GM12878 (cell line): ENCODE measurements around the gene ART3. TPM values are rescaled to one million over a fixed set of nuclear protein-coding genes. Genes with fewer than 3 reads are reported as not detected.

Experiments
- ATAC-seq: fragments of 200-7000 bp; cut with Tn5 transposase; 3 replicates; pipeline ENCODE4 v1.9.1; 2020; ENCODE audit warnings: mild to moderate bottlenecking, moderate library complexity
- BruUV-seq: library from RNA; stranded (reverse); fragments of 400-500 nt; replicated peaks from 2 replicates; lab custom pipeline; 2021; lab: Mats Ljungman, UMichigan
- CTCF ChIA-PET: fragments of 300-600 bp; sonication (Branson Sonifier 250); formaldehyde crosslinking; extraction: SDS; loops from one replicate; lab custom pipeline; 2021; ENCODE audit warnings: inconsistent platforms; lab: Yijun Ruan, JAX
- POLR2A ChIA-PET: fragments of 350-600 bp; formaldehyde crosslinking; extraction: SDS; loops from one replicate; lab custom pipeline; 2021; ENCODE audit warnings: inconsistent platforms; lab: Charles Lee
- RAD21 ChIA-PET: fragments of 300-600 bp; sonication (Branson Sonifier 250); formaldehyde crosslinking; loops from one replicate; lab custom pipeline; 2023; ENCODE audit warnings: antibody characterized with exemption; ENCODE audit not compliant: unreplicated experiment; lab: Charles Lee
- SMC1A ChIA-PET: fragments of 300-600 bp; sonication (Branson Sonifier 250); formaldehyde crosslinking; loops from one replicate; lab custom pipeline; 2023; ENCODE audit not compliant: unreplicated experiment, uncharacterized antibody; lab: Charles Lee
- DNase-seq: peaks from one replicate; pipeline ENCODE4 v3.0.0-alpha.2; 2011; ENCODE audit warnings: low read depth, low spot score
- FAIRE-seq: peaks from 3 replicates; lab custom pipeline; 2011; peaks lifted over from hg19 to GRCh38; lab: Jason Lieb, UNC
- H2AFZ ChIP-seq: 2 replicates; pipeline ENCODE4 v1.6.0; 2011; ENCODE audit warnings: low read depth, low read length, control low read depth; ENCODE audit not compliant: control insufficient read depth
- H3K27ac ChIP-seq: 2 replicates; pipeline ENCODE4 v1.5.1; 2011; ENCODE audit warnings: control low read depth; ENCODE audit not compliant: control insufficient read depth, insufficient read depth
- H3K27me3 ChIP-seq, 2 experiments: replicated peaks in 1 of 2; 2 replicates each; pipeline versions ENCODE4 v1.6.0 to v1.6.1; 2011; ENCODE audit warnings: low read length in 1 of 2; ENCODE audit not compliant: control insufficient read depth in 2 of 2, insufficient read depth in 2 of 2
- H3K36me3 ChIP-seq, 2 experiments: 2 replicates each; pipeline ENCODE4 v1.5.1; 2011; ENCODE audit warnings: low read length in 1 of 2; ENCODE audit not compliant: control insufficient read depth in 2 of 2, insufficient read depth in 2 of 2
- H3K4me1 ChIP-seq: 2 replicates; pipeline ENCODE4 v1.6.1; 2011; ENCODE audit warnings: mild to moderate bottlenecking, low read length, moderate library complexity, mixed read lengths; ENCODE audit not compliant: control insufficient read depth, insufficient read depth
- H3K4me2 ChIP-seq: 2 replicates; pipeline ENCODE4 v1.6.0; 2011; ENCODE audit warnings: control low read depth; ENCODE audit not compliant: control insufficient read depth, insufficient read depth
- H3K4me3 ChIP-seq: fragments of 200-600 bp; sonication (generic); 2 replicates; pipeline ENCODE4 v1.5.1; 2016
- H3K79me2 ChIP-seq: 2 replicates; pipeline ENCODE4 v1.6.0; 2011; ENCODE audit warnings: low read length; ENCODE audit not compliant: control insufficient read depth, insufficient read depth
- H3K9ac ChIP-seq: 2 replicates; pipeline ENCODE4 v1.8.0; 2011; ENCODE audit warnings: low read length, control low read depth, mixed read lengths; ENCODE audit not compliant: control insufficient read depth, insufficient read depth
- H3K9me3 ChIP-seq: replicated peaks from 3 replicates; pipeline ENCODE4 v1.5.1; 2011; ENCODE audit warnings: mild to moderate bottlenecking, low read length; ENCODE audit not compliant: control insufficient read depth, insufficient read depth
- H4K20me1 ChIP-seq: 2 replicates; pipeline ENCODE4 v1.6.0; 2011; ENCODE audit not compliant: control insufficient read depth, insufficient read depth
- BCLAF1 ChIP-seq: fragments of 450-650 bp; IDR thresholded peaks from 2 replicates; pipeline ENCODE4 v1.6.1; 2017; ENCODE audit warnings: antibody characterized with exemption, mild to moderate bottlenecking, moderate library complexity
- IKZF1 ChIP-seq: fragments of 450-650 bp; conservative IDR thresholded peaks from 2 replicates; pipeline ENCODE4 v1.6.1; 2017; ENCODE audit warnings: antibody characterized with exemption, mild to moderate bottlenecking
- LARP7 ChIP-seq: fragments of 450-650 bp; IDR thresholded peaks from 2 replicates; pipeline ENCODE4 v1.6.1; 2017; ENCODE audit warnings: mild to moderate bottlenecking
- POLR2AphosphoS2 ChIP-seq: IDR thresholded peaks from 2 replicates; pipeline ENCODE4 v1.6.1; 2011; ENCODE audit warnings: low read depth, mild to moderate bottlenecking, low read length, improper control_type of control experiment, moderate library complexity
- RAD51 ChIP-seq: fragments of 450-650 bp; IDR thresholded peaks from 2 replicates; pipeline ENCODE4 v1.6.1; 2016; ENCODE audit warnings: moderate library complexity, mild to moderate bottlenecking, inconsistent platforms
- RB1 ChIP-seq: fragments of 450-650 bp; formaldehyde crosslinking; IDR thresholded peaks from 2 replicates; pipeline ENCODE4 v1.6.1; 2017; ENCODE audit warnings: mild to moderate bottlenecking, borderline replicate concordance
- SPI1 ChIP-seq: IDR thresholded peaks from 2 replicates; pipeline ENCODE4 v1.6.1; 2011; ENCODE audit warnings: low read depth, mild to moderate bottlenecking, low read length, moderate library complexity, borderline replicate concordance; ENCODE audit not compliant: insufficient read depth
- WGBS: methylation state at CpG from one replicate; pipeline ENCODE4 v1.1.6; 2016; ENCODE audit warnings: low lambda C conversion rate; ENCODE audit not compliant: insufficient replicate concordance, insufficient coverage; ENCODE audit errors: missing lambda C conversion rate; 5-methylcytosine and 5-hydroxymethylcytosine counted together
- in situ Hi-C: fragments of 300-500 bp; cut with MboI; formaldehyde crosslinking; loops from 9 replicates; pipeline ENCODE4 v1.14.3; 2018; ENCODE audit warnings: mixed read lengths
- intact Hi-C: fragments of 100-400 bp; cut with micrococcal nuclease; formaldehyde crosslinking; loops from one replicate; pipeline ENCODE4 v1.14.2; 2022; ENCODE audit not compliant: unreplicated experiment
- polyA plus RNA-seq, 11 experiments: library from polyadenylated mRNA; depleted of rRNA in 4 of 11; unstranded in 6 of 11; stranded (reverse) in 5 of 11; fragments of >200 nt; fragmentation: Nextera tagmentation in 4 of 11; fragmentation: Illumina TruSeq in 1 of 11; extraction: Ambion mirVana in 4 of 11; extraction: Trizol in 1 of 11; gene quantifications; 1 replicate in 1 of 11; 2 replicates in 10 of 11; pipeline versions ENCODE4 v1.2.1 to v1.2.3, GENCODE V29; 2011 to 2016; ENCODE audit warnings: inconsistent platforms in 2 of 11, missing spikeins in 2 of 11, low read depth in 1 of 11
- total RNA-seq, 4 experiments: library from RNA; depleted of rRNA in 3 of 4; stranded (reverse); fragments of >200 nt in 3 of 4; fragmentation: Illumina TruSeq in 1 of 4; extraction: Trizol in 1 of 4; gene quantifications; 2 replicates each; pipeline versions ENCODE4 v1.2.1 to v1.2.3, GENCODE V29; 2013 to 2021
- TF ChIP-seq, protein P1 (sequence below): IDR thresholded peaks from 2 replicates; pipeline ENCODE4 v1.6.1; 2012; ENCODE audit warnings: mild to moderate bottlenecking, low read depth, low read length
- TF ChIP-seq, protein P2 (sequence below): IDR thresholded peaks from 2 replicates; pipeline ENCODE4 v1.6.1; 2012; ENCODE audit warnings: low read depth, low read length, improper control_type of control experiment
- TF ChIP-seq, protein P3 (sequence below): fragments of 450-650 bp; IDR thresholded peaks from 2 replicates; pipeline ENCODE4 v1.6.1; 2017; ENCODE audit warnings: borderline replicate concordance

Gene ART3
- total and polyA plus RNA-seq, 10 of the 15 experiments (the other 5 are each of a cell fraction or from before 2014, with no cell fraction given): 0.18 to 0.50 (median 0.26) TPM; not detected in 6

GRCh38 chr4:76090241-76090691 lies 15.8 kb downstream of the ART3 start (continued):
- TF ChIP-seq BCLAF1 (no peak), POLR2AphosphoS2 (no peak)
- TF ChIP-seq, protein P1, sequence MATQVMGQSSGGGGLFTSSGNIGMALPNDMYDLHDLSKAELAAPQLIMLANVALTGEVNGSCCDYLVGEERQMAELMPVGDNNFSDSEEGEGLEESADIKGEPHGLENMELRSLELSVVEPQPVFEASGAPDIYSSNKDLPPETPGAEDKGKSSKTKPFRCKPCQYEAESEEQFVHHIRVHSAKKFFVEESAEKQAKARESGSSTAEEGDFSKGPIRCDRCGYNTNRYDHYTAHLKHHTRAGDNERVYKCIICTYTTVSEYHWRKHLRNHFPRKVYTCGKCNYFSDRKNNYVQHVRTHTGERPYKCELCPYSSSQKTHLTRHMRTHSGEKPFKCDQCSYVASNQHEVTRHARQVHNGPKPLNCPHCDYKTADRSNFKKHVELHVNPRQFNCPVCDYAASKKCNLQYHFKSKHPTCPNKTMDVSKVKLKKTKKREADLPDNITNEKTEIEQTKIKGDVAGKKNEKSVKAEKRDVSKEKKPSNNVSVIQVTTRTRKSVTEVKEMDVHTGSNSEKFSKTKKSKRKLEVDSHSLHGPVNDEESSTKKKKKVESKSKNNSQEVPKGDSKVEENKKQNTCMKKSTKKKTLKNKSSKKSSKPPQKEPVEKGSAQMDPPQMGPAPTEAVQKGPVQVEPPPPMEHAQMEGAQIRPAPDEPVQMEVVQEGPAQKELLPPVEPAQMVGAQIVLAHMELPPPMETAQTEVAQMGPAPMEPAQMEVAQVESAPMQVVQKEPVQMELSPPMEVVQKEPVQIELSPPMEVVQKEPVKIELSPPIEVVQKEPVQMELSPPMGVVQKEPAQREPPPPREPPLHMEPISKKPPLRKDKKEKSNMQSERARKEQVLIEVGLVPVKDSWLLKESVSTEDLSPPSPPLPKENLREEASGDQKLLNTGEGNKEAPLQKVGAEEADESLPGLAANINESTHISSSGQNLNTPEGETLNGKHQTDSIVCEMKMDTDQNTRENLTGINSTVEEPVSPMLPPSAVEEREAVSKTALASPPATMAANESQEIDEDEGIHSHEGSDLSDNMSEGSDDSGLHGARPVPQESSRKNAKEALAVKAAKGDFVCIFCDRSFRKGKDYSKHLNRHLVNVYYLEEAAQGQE: no peak

DNA sequence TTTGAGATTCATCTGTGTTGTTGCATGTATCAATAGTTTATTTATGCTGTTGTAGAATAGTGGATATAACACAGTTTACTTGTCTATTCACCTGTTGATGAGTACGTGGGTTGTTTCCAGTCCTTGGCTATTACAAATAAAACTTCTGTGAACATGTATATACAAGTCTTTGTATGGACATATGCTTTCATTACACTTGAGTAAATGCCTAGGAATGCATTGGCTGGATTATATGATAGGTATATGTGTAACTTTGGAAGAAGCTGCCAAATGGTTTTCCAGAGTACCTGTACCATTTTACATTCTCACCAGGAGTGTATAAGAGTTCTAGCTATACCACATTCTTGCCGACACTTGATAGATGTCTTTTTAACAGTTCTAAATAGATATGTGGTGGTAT lies 16.5 kb downstream of the ART3 start:
- DNase-seq: no peak
- no peak for FAIRE-seq
- POLR2A ChIA-PET: no interaction called here
- TF ChIP-seq RAD51 (no peak), SPI1 (no peak), LARP7 (no peak), IKZF1 (no peak), RB1 (no peak)
- TF ChIP-seq, protein P2, sequence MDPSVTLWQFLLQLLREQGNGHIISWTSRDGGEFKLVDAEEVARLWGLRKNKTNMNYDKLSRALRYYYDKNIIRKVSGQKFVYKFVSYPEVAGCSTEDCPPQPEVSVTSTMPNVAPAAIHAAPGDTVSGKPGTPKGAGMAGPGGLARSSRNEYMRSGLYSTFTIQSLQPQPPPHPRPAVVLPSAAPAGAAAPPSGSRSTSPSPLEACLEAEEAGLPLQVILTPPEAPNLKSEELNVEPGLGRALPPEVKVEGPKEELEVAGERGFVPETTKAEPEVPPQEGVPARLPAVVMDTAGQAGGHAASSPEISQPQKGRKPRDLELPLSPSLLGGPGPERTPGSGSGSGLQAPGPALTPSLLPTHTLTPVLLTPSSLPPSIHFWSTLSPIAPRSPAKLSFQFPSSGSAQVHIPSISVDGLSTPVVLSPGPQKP: no peak
- TF ChIP-seq, protein P3, sequence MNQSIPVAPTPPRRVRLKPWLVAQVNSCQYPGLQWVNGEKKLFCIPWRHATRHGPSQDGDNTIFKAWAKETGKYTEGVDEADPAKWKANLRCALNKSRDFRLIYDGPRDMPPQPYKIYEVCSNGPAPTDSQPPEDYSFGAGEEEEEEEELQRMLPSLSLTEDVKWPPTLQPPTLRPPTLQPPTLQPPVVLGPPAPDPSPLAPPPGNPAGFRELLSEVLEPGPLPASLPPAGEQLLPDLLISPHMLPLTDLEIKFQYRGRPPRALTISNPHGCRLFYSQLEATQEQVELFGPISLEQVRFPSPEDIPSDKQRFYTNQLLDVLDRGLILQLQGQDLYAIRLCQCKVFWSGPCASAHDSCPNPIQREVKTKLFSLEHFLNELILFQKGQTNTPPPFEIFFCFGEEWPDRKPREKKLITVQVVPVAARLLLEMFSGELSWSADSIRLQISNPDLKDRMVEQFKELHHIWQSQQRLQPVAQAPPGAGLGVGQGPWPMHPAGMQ: no peak

More for the DNA sequence above, 16.5 kb downstream of the ART3 start:
- no peaks in the 10 kb centered on the region for H3K4me1 ChIP-seq
- ChIA-PET SMC1A (interaction anchor here (1.5 kb wide), 1 partner anchor 20 kb away, joined by 3 read pairs; no protein-coding TSS in a partner anchor), RAD21 (interaction anchor here (0.6 kb wide), 1 partner anchor 221 kb away, joined by 3 read pairs; no protein-coding TSS in a partner anchor), CTCF (interaction anchor here (0.6 kb wide), 1 partner anchor 10 kb away, joined by 4 read pairs; no protein-coding TSS in a partner anchor)
- no peak overlapping the region for H3K4me2 ChIP-seq
- no peak overlapping the region for H3K27ac ChIP-seq
- BruUV-seq: no TSS peak
- WGBS: 25% methylated on average over 2 of the region's 2 CpGs
- intact Hi-C loops: no loop called here
- H3K4me3 ChIP-seq: no peak overlapping the region
- no peaks in the 10 kb centered on the region for H3K36me3 ChIP-seq
- H3K9me3 ChIP-seq: no peaks in the 10 kb centered on the region
- no peak for ATAC-seq
- no peaks in the 10 kb centered on the region for H3K79me2 ChIP-seq
- H3K27me3 ChIP-seq: peaks cover 0 to 3% of the 10 kb centered on the region in 2 experiments; a peak in 1 of 4 replicates
- in situ Hi-C loops: no loop called here
- no peak overlapping the region for H2AFZ ChIP-seq
- H4K20me1 ChIP-seq: peaks cover 2% of the 10 kb centered on the region; the same call in 1 of the 2 replicates
- no peak overlapping the region for H3K9ac ChIP-seq
